GM23248 (cell line): ENCODE data around the gene GCH1.

Experiments
- EZH2 ChIP-seq: fragments of 200-600 bp; sonication (generic); IDR thresholded peaks from 2 replicates; pipeline ENCODE4 v1.6.1; 2018; ENCODE audit warnings: antibody characterized with exemption, mild to moderate bottlenecking; ENCODE audit not compliant: insufficient read depth, poor library complexity, severe bottlenecking
- EZH2phosphoT487 ChIP-seq: fragments of 200-600 bp; sonication (generic); IDR thresholded peaks from 2 replicates; pipeline ENCODE4 v1.6.1; 2018; ENCODE audit warnings: antibody characterized with exemption, moderate library complexity, mild to moderate bottlenecking, low read depth; ENCODE audit not compliant: insufficient read depth

- no peak for TF ChIP-seq EZH2phosphoT487
- no peak for TF ChIP-seq EZH2
Observed at GRCh38 chr14:54804538-54805041, 98.0 kb downstream of the GCH1 start.
